HEK293 (cell line): ENCODE results near the gene STAP2.

Source experiments
- CTCF ChIA-PET: fragments of 350-600 bp; formaldehyde crosslinking; extraction: SDS; loops from one replicate; lab custom pipeline; 2021; ENCODE audit warnings: antibody characterized with exemption; lab: Yijun Ruan, JAX
- POLR2A ChIA-PET: fragments of 300-600 bp; formaldehyde crosslinking; extraction: SDS; loops from one replicate; lab custom pipeline; 2020; ENCODE audit warnings: antibody characterized with exemption, inconsistent platforms; lab: Yijun Ruan, JAX
- H3K27ac ChIP-seq: fragments of 200-500 bp; sonication (Bioruptor generic); 2 replicates; pipeline ENCODE4 v1.5.1; 2014; ENCODE audit warnings: low read depth, low read length, control low read depth, inconsistent platforms; ENCODE audit errors: extremely low read depth
- H3K36me3 ChIP-seq, 2 experiments: fragments of 200-500 bp in 1 of 2; sonication (Bioruptor generic) in 1 of 2; 1 replicate in 1 of 2; 2 replicates in 1 of 2; pipeline ENCODE4 v1.5.1; 2014 to 2017; ENCODE audit warnings: inconsistent platforms in 2 of 2, low read length in 2 of 2; ENCODE audit not compliant: control insufficient read depth in 2 of 2, insufficient read depth in 1 of 2
- H3K4me1 ChIP-seq: fragments of 200-500 bp; sonication (Bioruptor generic); 2 replicates; pipeline ENCODE4 v1.5.1; 2014; ENCODE audit warnings: mild to moderate bottlenecking, low read length, inconsistent platforms; ENCODE audit not compliant: control insufficient read depth, insufficient read depth
- H3K4me3 ChIP-seq: 2 replicates; pipeline ENCODE4 v1.5.1; 2011; ENCODE audit warnings: low read depth, mild to moderate bottlenecking, control low read depth, low read length, moderate library complexity
- H3K9me3 ChIP-seq: fragments of 200-500 bp; sonication (Bioruptor generic); 2 replicates; pipeline ENCODE4 v1.5.1; 2014; ENCODE audit warnings: low read depth, low read length, inconsistent platforms; ENCODE audit not compliant: control insufficient read depth, insufficient read depth
- HOXC10 ChIP-seq: sonication (generic); formaldehyde crosslinking; IDR thresholded peaks from 2 replicates; pipeline ENCODE4 v1.8.1; 2023; ENCODE audit warnings: mild to moderate bottlenecking, missing genetic modification reagents
- OSR2 ChIP-seq: fragments of 450-650 bp; formaldehyde crosslinking; IDR thresholded peaks from 2 replicates; pipeline ENCODE4 v1.5.1; 2016; ENCODE audit warnings: missing biosample characterization, missing genetic modification characterization
- SP7 ChIP-seq: fragments of 450-650 bp; formaldehyde crosslinking; IDR thresholded peaks from 2 replicates; pipeline ENCODE4 v1.5.1; 2016; ENCODE audit warnings: missing biosample characterization, missing genetic modification characterization
- ZFHX2 ChIP-seq: fragments of 450-650 bp; formaldehyde crosslinking; conservative IDR thresholded peaks from 2 replicates; pipeline ENCODE4 v1.5.1; 2016; ENCODE audit warnings: missing biosample characterization, missing genetic modification characterization
- ZNF121 ChIP-seq: fragments of 450-650 bp; formaldehyde crosslinking; IDR thresholded peaks from 2 replicates; pipeline ENCODE4 v1.5.1; 2016; ENCODE audit warnings: missing biosample characterization, missing genetic modification characterization
- ZNF133 ChIP-seq: fragments of 450-650 bp; formaldehyde crosslinking; IDR thresholded peaks from 2 replicates; pipeline ENCODE4 v1.5.1; 2016; ENCODE audit warnings: missing biosample characterization, missing genetic modification characterization
- ZNF223 ChIP-seq: fragments of 450-650 bp; formaldehyde crosslinking; IDR thresholded peaks from 2 replicates; pipeline ENCODE4 v1.5.1; 2016; ENCODE audit warnings: missing biosample characterization, missing genetic modification characterization
- ZNF48 ChIP-seq: fragments of 450-650 bp; formaldehyde crosslinking; IDR thresholded peaks from 2 replicates; pipeline ENCODE4 v1.5.1; 2016; ENCODE audit warnings: missing biosample characterization, missing genetic modification characterization
- ZNF548 ChIP-seq: fragments of 450-650 bp; formaldehyde crosslinking; IDR thresholded peaks from 2 replicates; pipeline ENCODE4 v1.5.1; 2016; ENCODE audit warnings: missing biosample characterization, missing genetic modification characterization
- ZNF560 ChIP-seq: fragments of 450-650 bp; formaldehyde crosslinking; IDR thresholded peaks from 2 replicates; pipeline ENCODE4 v1.5.1; 2017; ENCODE audit warnings: missing biosample characterization, missing genetic modification characterization, borderline replicate concordance
- ZNF623 ChIP-seq: fragments of 450-650 bp; formaldehyde crosslinking; IDR thresholded peaks from 2 replicates; pipeline ENCODE4 v1.5.1; 2016; ENCODE audit warnings: missing biosample characterization, missing genetic modification characterization
- ZNF624 ChIP-seq: fragments of 450-650 bp; formaldehyde crosslinking; IDR thresholded peaks from 2 replicates; pipeline ENCODE4 v1.5.1; 2017; ENCODE audit warnings: missing biosample characterization, missing genetic modification characterization
- ZNF639 ChIP-seq: fragments of 450-650 bp; formaldehyde crosslinking; IDR thresholded peaks from 2 replicates; pipeline ENCODE4 v1.5.1; 2016; ENCODE audit warnings: missing biosample characterization, missing genetic modification characterization
- ZNF654 ChIP-seq: fragments of 450-650 bp; formaldehyde crosslinking; IDR thresholded peaks from 2 replicates; pipeline ENCODE4 v1.5.1; 2016; ENCODE audit warnings: low read depth, missing biosample characterization, missing genetic modification characterization
- ZNF658 ChIP-seq: fragments of 450-650 bp; formaldehyde crosslinking; IDR thresholded peaks from 2 replicates; pipeline ENCODE4; 2016; ENCODE audit warnings: missing biosample characterization, missing genetic modification characterization
- ZNF747 ChIP-seq: fragments of 450-650 bp; formaldehyde crosslinking; IDR thresholded peaks from 2 replicates; pipeline ENCODE4 v1.5.1; 2016; ENCODE audit warnings: missing biosample characterization, missing genetic modification characterization
- ZNF843 ChIP-seq: fragments of 450-650 bp; formaldehyde crosslinking; IDR thresholded peaks from 2 replicates; pipeline ENCODE4 v1.5.1; 2016; ENCODE audit warnings: missing biosample characterization, missing genetic modification characterization
- ZXDB ChIP-seq: fragments of 450-650 bp; formaldehyde crosslinking; IDR thresholded peaks from 2 replicates; pipeline ENCODE4 v1.5.1; 2016; ENCODE audit warnings: missing biosample characterization, missing genetic modification characterization
- TF ChIP-seq, protein P1 (sequence below): fragments of 450-650 bp; formaldehyde crosslinking; IDR thresholded peaks from 2 replicates; pipeline ENCODE4 v1.5.1; 2017; ENCODE audit warnings: missing biosample characterization, missing genetic modification characterization
- TF ChIP-seq, protein P2 (sequence below): fragments of 450-650 bp; formaldehyde crosslinking; IDR thresholded peaks from 2 replicates; pipeline ENCODE4 v1.5.1; 2016; ENCODE audit warnings: missing biosample characterization, missing genetic modification characterization
- TF ChIP-seq, protein P3 (sequence below): fragments of 450-650 bp; IDR thresholded peaks from 2 replicates; pipeline ENCODE4 v1.5.1; 2018; ENCODE audit warnings: missing biosample characterization, mild to moderate bottlenecking, missing genetic modification characterization
- TF ChIP-seq, protein P4 (sequence below): fragments of 450-650 bp; formaldehyde crosslinking; IDR thresholded peaks from 2 replicates; pipeline ENCODE4 v1.5.1; 2017; ENCODE audit warnings: missing biosample characterization, missing genetic modification characterization

The STAP2 gene

GRCh38 chr19:4298810-4299550, 39.6 kb downstream of the STAP2 start:
- TF ChIP-seq ZNF223 (tag by site-specific recombination) (no peak), ZNF121 (peak; percentile 92)
- CTCF ChIA-PET = interaction anchor here (1.1 kb wide), 2 partner anchors 32 to 54 kb away, joined by 4 to 7 read pairs; no protein-coding TSS in a partner anchor
- Histone ChIP-seq H3K9me3 (no peaks in the 10 kb centered on the region), H3K36me3 (no peaks in the 10 kb centered on the region), H3K4me1 (no peaks in the 10 kb centered on the region), H3K4me3 (no peak overlapping the region), H3K27ac (no peak overlapping the region)
- POLR2A ChIA-PET = no interaction called here

DNA sequence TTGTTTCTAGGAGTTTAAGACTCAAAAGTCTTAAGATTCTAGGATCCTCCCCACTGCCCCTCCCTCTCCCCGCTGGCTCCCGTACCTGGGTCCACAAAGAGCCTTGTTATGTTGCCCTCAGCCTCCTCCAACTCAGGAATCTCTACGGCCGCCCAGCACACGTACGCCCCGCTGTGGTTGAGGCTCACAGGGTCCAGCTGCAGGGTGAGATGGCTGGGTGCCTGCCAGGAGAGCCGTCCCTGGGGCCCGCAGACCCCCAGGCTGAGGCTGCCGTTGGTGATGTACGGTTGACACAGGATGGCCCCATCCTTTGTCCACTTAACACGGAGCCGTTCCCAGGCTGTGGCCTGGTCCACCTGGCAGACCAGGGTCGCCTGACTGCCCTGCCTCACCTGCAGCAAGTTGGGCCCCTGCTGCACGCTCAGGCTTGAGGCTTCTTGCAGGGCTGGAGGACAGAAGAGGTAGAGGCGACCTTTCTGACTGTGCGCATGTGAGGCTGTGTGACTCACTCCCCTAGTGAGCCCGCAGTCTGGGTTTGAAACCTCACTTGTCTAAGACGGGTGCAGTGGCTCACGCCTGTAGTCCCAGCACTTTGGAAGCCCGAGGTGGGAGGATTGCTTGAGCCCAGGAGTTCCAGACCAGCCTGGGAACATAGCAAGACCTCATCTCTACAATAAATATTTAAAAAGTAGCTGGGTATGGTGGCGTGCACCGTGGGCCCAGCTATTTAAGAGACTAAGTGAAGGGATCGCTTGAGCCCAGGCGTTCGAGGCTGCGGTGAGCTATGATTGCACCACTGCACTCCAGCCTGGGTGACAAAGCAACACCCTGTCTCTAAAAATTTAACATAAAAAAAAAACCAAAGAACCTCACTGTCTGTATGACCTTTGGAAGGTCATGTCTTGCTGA, 40.5 kb downstream of the STAP2 start:
- H3K4me3 ChIP-seq = no peak overlapping the region
- H3K36me3 ChIP-seq = no peaks in the 10 kb centered on the region
- CTCF ChIA-PET = interaction anchor here (0.6 to 1.1 kb wide), 3 partner anchors 14 to 78 kb away, joined by 3 to 9 read pairs (median 7); no protein-coding TSS in a partner anchor
- TF ChIP-seq HOXC10 = no peak
- no peak for TF ChIP-seq ZNF623
- no peak for TF ChIP-seq ZXDB (tag by site-specific recombination)
- no peak for TF ChIP-seq OSR2
- no peak for TF ChIP-seq ZNF48 (tag by site-specific recombination)
- TF ChIP-seq, protein P1, sequence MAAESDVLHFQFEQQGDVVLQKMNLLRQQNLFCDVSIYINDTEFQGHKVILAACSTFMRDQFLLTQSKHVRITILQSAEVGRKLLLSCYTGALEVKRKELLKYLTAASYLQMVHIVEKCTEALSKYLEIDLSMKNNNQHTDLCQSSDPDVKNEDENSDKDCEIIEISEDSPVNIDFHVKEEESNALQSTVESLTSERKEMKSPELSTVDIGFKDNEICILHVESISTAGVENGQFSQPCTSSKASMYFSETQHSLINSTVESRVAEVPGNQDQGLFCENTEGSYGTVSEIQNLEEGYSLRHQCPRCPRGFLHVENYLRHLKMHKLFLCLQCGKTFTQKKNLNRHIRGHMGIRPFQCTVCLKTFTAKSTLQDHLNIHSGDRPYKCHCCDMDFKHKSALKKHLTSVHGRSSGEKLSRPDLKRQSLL = no peak
- TF ChIP-seq ZNF548 (tag by site-specific recombination) = no peak
- no peak for TF ChIP-seq ZNF560 (tag by site-specific recombination)
- TF ChIP-seq ZNF133 (tag by site-specific recombination) = no peak
- TF ChIP-seq, protein P2, sequence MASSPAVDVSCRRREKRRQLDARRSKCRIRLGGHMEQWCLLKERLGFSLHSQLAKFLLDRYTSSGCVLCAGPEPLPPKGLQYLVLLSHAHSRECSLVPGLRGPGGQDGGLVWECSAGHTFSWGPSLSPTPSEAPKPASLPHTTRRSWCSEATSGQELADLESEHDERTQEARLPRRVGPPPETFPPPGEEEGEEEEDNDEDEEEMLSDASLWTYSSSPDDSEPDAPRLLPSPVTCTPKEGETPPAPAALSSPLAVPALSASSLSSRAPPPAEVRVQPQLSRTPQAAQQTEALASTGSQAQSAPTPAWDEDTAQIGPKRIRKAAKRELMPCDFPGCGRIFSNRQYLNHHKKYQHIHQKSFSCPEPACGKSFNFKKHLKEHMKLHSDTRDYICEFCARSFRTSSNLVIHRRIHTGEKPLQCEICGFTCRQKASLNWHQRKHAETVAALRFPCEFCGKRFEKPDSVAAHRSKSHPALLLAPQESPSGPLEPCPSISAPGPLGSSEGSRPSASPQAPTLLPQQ (tag by site-specific recombination) = no peak
- TF ChIP-seq, all 188 proteins: peak for 0
- no peaks in the 10 kb centered on the region for H3K4me1 ChIP-seq
- POLR2A ChIA-PET = no interaction called here
- no peak overlapping the region for H3K27ac ChIP-seq
- H3K9me3 ChIP-seq = no peaks in the 10 kb centered on the region

GRCh38 chr19:4295972-4296771, 42.5 kb downstream of the STAP2 start:
- H3K27ac ChIP-seq = no peak overlapping the region
- no peak overlapping the region for H3K4me3 ChIP-seq
- ChIA-PET CTCF (interaction anchor here (0.6 to 1.0 kb wide), 5 partner anchors 30 to 340 kb away, joined by 3 to 4 read pairs (median 3); no protein-coding TSS in a partner anchor), POLR2A (interaction anchor here (0.6 to 0.8 kb wide), 2 partner anchors 52 to 135 kb away, joined by 4 to 8 read pairs; no protein-coding TSS in a partner anchor)
- no peaks in the 10 kb centered on the region for H3K4me1 ChIP-seq
- no peaks in the 10 kb centered on the region for H3K36me3 ChIP-seq
- H3K9me3 ChIP-seq = no peaks in the 10 kb centered on the region
- TF ChIP-seq ZFHX2 (tag by site-specific recombination) (peak; percentile 96), ZNF654 (tag by site-specific recombination) (no peak), ZNF639 (tag by site-specific recombination) (no peak), ZNF121 (peak; percentile 69; the same call in 1 of the 2 replicates), ZNF624 (no peak), SP7 (tag by site-specific recombination) (0 out of 2 replicates have a peak, but pooled peaks have one; percentile 43), ZNF747 (no peak), ZNF843 (tag by site-specific recombination) (no peak), ZNF658 (no peak)
- TF ChIP-seq, protein P3, sequence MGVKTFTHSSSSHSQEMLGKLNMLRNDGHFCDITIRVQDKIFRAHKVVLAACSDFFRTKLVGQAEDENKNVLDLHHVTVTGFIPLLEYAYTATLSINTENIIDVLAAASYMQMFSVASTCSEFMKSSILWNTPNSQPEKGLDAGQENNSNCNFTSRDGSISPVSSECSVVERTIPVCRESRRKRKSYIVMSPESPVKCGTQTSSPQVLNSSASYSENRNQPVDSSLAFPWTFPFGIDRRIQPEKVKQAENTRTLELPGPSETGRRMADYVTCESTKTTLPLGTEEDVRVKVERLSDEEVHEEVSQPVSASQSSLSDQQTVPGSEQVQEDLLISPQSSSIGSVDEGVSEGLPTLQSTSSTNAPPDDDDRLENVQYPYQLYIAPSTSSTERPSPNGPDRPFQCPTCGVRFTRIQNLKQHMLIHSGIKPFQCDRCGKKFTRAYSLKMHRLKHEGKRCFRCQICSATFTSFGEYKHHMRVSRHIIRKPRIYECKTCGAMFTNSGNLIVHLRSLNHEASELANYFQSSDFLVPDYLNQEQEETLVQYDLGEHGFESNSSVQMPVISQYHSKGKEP (tag by site-specific recombination) = no peak
- TF ChIP-seq, protein P4, sequence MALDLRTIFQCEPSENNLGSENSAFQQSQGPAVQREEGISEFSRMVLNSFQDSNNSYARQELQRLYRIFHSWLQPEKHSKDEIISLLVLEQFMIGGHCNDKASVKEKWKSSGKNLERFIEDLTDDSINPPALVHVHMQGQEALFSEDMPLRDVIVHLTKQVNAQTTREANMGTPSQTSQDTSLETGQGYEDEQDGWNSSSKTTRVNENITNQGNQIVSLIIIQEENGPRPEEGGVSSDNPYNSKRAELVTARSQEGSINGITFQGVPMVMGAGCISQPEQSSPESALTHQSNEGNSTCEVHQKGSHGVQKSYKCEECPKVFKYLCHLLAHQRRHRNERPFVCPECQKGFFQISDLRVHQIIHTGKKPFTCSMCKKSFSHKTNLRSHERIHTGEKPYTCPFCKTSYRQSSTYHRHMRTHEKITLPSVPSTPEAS = no peak
